PC-3 (cell line): ENCODE data around the gene ATP1B1. TPM values are rescaled to one million over a fixed set of nuclear protein-coding genes. Genes with fewer than 3 reads are reported as not detected.
A peak's percentile ranks its signal among the peaks of the same experiment; 100 is the strongest.

Experiments used
- ATAC-seq: fragments of 200-7000 bp; cut with Tn5 transposase; 2 replicates; pipeline ENCODE4 v1.9.1; 2020; ENCODE audit warnings: mild to moderate bottlenecking, moderate library complexity
- BruUV-seq: library from RNA; stranded (reverse); fragments of 400-500 nt; replicated peaks from 2 replicates; lab custom pipeline; 2021; lab: Mats Ljungman, UMichigan
- CTCF ChIA-PET: fragments of 300-600 bp; sonication (Branson Sonifier 250); formaldehyde crosslinking; loops from one replicate; lab custom pipeline; 2022; ENCODE audit warnings: antibody characterized with exemption; lab: Charles Lee
- POLR2A ChIA-PET: fragments of 300-600 bp; sonication (Branson Sonifier 250); formaldehyde crosslinking; loops from one replicate; lab custom pipeline; 2022; ENCODE audit warnings: antibody characterized with exemption; ENCODE audit not compliant: unreplicated experiment; lab: Charles Lee
- DNase-seq: peaks from one replicate; pipeline ENCODE4 v3.0.0-alpha.2; 2015
- H2AFZ ChIP-seq: fragments of 300-600 bp; sonication (generic); 2 replicates; pipeline ENCODE4 v1.6.0; 2016; ENCODE audit warnings: antibody characterized with exemption, low read length
- H3F3A ChIP-seq: fragments of 300-600 bp; sonication (generic); one replicate; pipeline ENCODE4 v1.6.0; 2017; ENCODE audit warnings: antibody characterized with exemption, low read length, control low read depth, mild to moderate bottlenecking; ENCODE audit not compliant: unreplicated experiment
- H3K27ac ChIP-seq: fragments of 300-600 bp; sonication (generic); 2 replicates; pipeline ENCODE4 v1.5.1; 2016; ENCODE audit warnings: mild to moderate bottlenecking, low read length
- H3K27me3 ChIP-seq: fragments of 300-600 bp; sonication (generic); 2 replicates; pipeline ENCODE4 v1.6.1; 2016; ENCODE audit warnings: low read length, mixed read lengths
- H3K36me3 ChIP-seq: fragments of 300-600 bp; sonication (generic); 2 replicates; pipeline ENCODE4 v1.6.1; 2016; ENCODE audit warnings: low read depth, mixed run types, low read length, mixed read lengths
- H3K4me1 ChIP-seq: fragments of 300-600 bp; sonication (generic); 2 replicates; pipeline ENCODE4 v1.5.1; 2016; ENCODE audit warnings: low read length; ENCODE audit not compliant: insufficient read depth
- H3K4me2 ChIP-seq: fragments of 300-600 bp; sonication (generic); 2 replicates; pipeline ENCODE4 v1.6.0; 2016; ENCODE audit warnings: low read length
- H3K4me3 ChIP-seq: fragments of 300-600 bp; sonication (generic); 2 replicates; pipeline ENCODE4 v1.5.1; 2016; ENCODE audit warnings: mild to moderate bottlenecking, low read length, mixed read lengths
- H3K79me2 ChIP-seq: fragments of 300-600 bp; sonication (generic); 2 replicates; pipeline ENCODE4 v1.6.1; 2017; ENCODE audit warnings: low read length, mixed read lengths
- H3K9ac ChIP-seq: fragments of 300-600 bp; sonication (generic); 2 replicates; pipeline ENCODE4 v1.6.0; 2016; ENCODE audit warnings: mild to moderate bottlenecking, low read length
- H3K9me2 ChIP-seq: fragments of 300-600 bp; sonication (generic); replicated peaks from 2 replicates; pipeline ENCODE4 v1.6.1; 2016; ENCODE audit warnings: mixed run types, low read length, mixed read lengths
- H3K9me3 ChIP-seq: fragments of 300-600 bp; sonication (generic); 2 replicates; pipeline ENCODE4 v1.6.1; 2016; ENCODE audit warnings: low read length, mixed read lengths
- H4K20me1 ChIP-seq: fragments of 300-600 bp; sonication (generic); 2 replicates; pipeline ENCODE4 v1.6.1; 2016; ENCODE audit warnings: low read length, mixed read lengths
- CTCF ChIP-seq: fragments of 300-600 bp; sonication (generic); conservative IDR thresholded peaks from 2 replicates; pipeline ENCODE4 v1.5.1; 2017; ENCODE audit warnings: antibody characterized with exemption, low read depth, mild to moderate bottlenecking, low read length
- EZH2 ChIP-seq: fragments of 300-600 bp; sonication (generic); IDR thresholded peaks from one replicate; pipeline ENCODE4 v1.6.1; 2017; ENCODE audit warnings: antibody characterized with exemption, mild to moderate bottlenecking, low read length; ENCODE audit not compliant: unreplicated experiment
- EZH2phosphoT487 ChIP-seq: fragments of 300-600 bp; sonication (generic); IDR thresholded peaks from 2 replicates; pipeline ENCODE4 v1.6.1; 2018; ENCODE audit warnings: mild to moderate bottlenecking, antibody characterized with exemption, low read length, borderline replicate concordance
- intact Hi-C: fragments of 100-400 bp; cut with micrococcal nuclease; formaldehyde crosslinking; loops from 2 replicates; pipeline ENCODE4 v1.9.0; 2023
- total RNA-seq: library from RNA; depleted of rRNA; stranded (reverse); fragments of >200 nt; gene quantifications from 2 replicates; pipeline ENCODE4 v1.2.3, GENCODE V29; 2014

Gene ATP1B1
- total RNA-seq, 1 experiment from 2014 or later = 68.7 TPM

- H3K4me1 ChIP-seq = peaks cover 34% of the 10 kb centered on the region
- H3K9me3 ChIP-seq = peaks cover 12% of the 10 kb centered on the region
- H3K9me2 ChIP-seq = no peaks in the 10 kb centered on the region
- peaks cover 10% of the 10 kb centered on the region for H3F3A ChIP-seq
- DNase-seq = peak; percentile 99
- H3K36me3 ChIP-seq = peaks cover 9% of the 10 kb centered on the region
- peak overlapping the region; percentile 61 for H2AFZ ChIP-seq
- H4K20me1 ChIP-seq = no peaks in the 10 kb centered on the region
- ChIA-PET CTCF (interaction anchor here (1.3 kb wide), 1 partner anchor 27 kb away, joined by 3 read pairs; no protein-coding TSS in a partner anchor), POLR2A (interaction anchor here (0.5 to 0.7 kb wide), 3 partner anchors 47 to 505 kb away, joined by 3 to 8 read pairs (median 3); no protein-coding TSS in a partner anchor)
- TSS peak; percentile 92 for BruUV-seq
- peak overlapping the region; percentile 93 for H3K27ac ChIP-seq
- no peaks in the 10 kb centered on the region for H3K79me2 ChIP-seq
- ATAC-seq = peak; percentile 93
- intact Hi-C loops = loop anchor here (1.0 kb wide), 3 partner anchors 45 to 199 kb away; no protein-coding TSS in a partner anchor
- H3K4me2 ChIP-seq = peak overlapping the region; percentile 69
- peak overlapping the region; percentile 62 for H3K9ac ChIP-seq
- peak overlapping the region; percentile 8; the same call in 1 of the 2 replicates for H3K4me3 ChIP-seq
- no peaks in the 10 kb centered on the region for H3K27me3 ChIP-seq
- TF ChIP-seq EZH2 (no peak), CTCF (no peak), EZH2phosphoT487 (no peak)
These were observed 46.3 kb upstream of the ATP1B1 start for GRCh38 chr1:169060043-169060722.

- H2AFZ ChIP-seq = peak overlapping the region; percentile 61
- peaks cover 12% of the 10 kb centered on the region for H3K9me3 ChIP-seq
- peak overlapping the region; percentile 93 for H3K27ac ChIP-seq
- no peaks in the 10 kb centered on the region for H3K79me2 ChIP-seq
- no peaks in the 10 kb centered on the region for H3K27me3 ChIP-seq
- ATAC-seq (peak; percentile 10), DNase-seq (peak; percentile 66)
- H3F3A ChIP-seq = peaks cover 10% of the 10 kb centered on the region
- peak overlapping the region; percentile 69 for H3K4me2 ChIP-seq
- H3K9ac ChIP-seq = peak overlapping the region; percentile 58
- no peaks in the 10 kb centered on the region for H4K20me1 ChIP-seq
- peak overlapping the region; percentile 8; the same call in 1 of the 2 replicates for H3K4me3 ChIP-seq
- CTCF ChIA-PET = interaction anchor here (1.3 kb wide), 1 partner anchor 26 kb away, joined by 3 read pairs; no protein-coding TSS in a partner anchor
- TF ChIP-seq EZH2 (no peak), CTCF (no peak), EZH2phosphoT487 (no peak)
- H3K4me1 ChIP-seq = peaks cover 34% of the 10 kb centered on the region
- no TSS peak for BruUV-seq
- intact Hi-C loops = loop anchor here (1.0 kb wide), 3 partner anchors 44 to 200 kb away; no protein-coding TSS in a partner anchor
- peaks cover 9% of the 10 kb centered on the region for H3K36me3 ChIP-seq
- POLR2A ChIA-PET = interaction anchor here (0.7 kb wide), 1 partner anchor 506 kb away, joined by 3 read pairs; no protein-coding TSS in a partner anchor
- no peaks in the 10 kb centered on the region for H3K9me2 ChIP-seq
These were observed 45.4 kb upstream of the ATP1B1 start for GRCh38 chr1:169060919-169061639.
